Measurements from ENCODE around the gene PPP1R3F.

- TF ChIP-seq CTCF (IDR thresholded peaks at IDR 0.05 in 2 of 3, conservative IDR thresholded peaks at IDR 0.05 in 1 of 3; ENCODE audit: borderline replicate concordance in 1 of 3, insufficient read depth in 1 of 3, low read depth in 2 of 3, low read length in 2 of 3) (no peak), SRF (IDR thresholded peaks at IDR 0.05; ENCODE audit: low read depth) (no peak), TCF7L2 (IDR thresholded peaks at IDR 0.05; ENCODE audit: borderline replicate concordance, extremely low read depth, insufficient read depth, insufficient read length) (no peak), POLR2A (IDR thresholded peaks at IDR 0.05; ENCODE audit: borderline replicate concordance, extremely low read depth, insufficient read depth, insufficient read length) (no peak), POLR2AphosphoS5 (IDR thresholded peaks at IDR 0.05; ENCODE audit: low read depth, low read length) (no peak), MAX (IDR thresholded peaks at IDR 0.05) (no peak), ATF3 (IDR thresholded peaks at IDR 0.05) (no peak), CEBPB (IDR thresholded peaks at IDR 0.05; ENCODE audit: low read depth) (no peak), REST (IDR thresholded peaks at IDR 0.05; ENCODE audit: low read depth) (no peak), EZH2 (IDR thresholded peaks at IDR 0.05) (no peak), FOSL1 (IDR thresholded peaks at IDR 0.05; ENCODE audit: low read depth) (no peak), CBX3 (IDR thresholded peaks at IDR 0.05; ENCODE audit: low read depth) (no peak)
Observed at GRCh38 chrX:49227726-49228125, 41.9 kb upstream of the PPP1R3F start.

Measured in HCT116 (cell line).